ENCODE results near the gene RASGRP2. TPM values are rescaled to one million over a fixed set of nuclear protein-coding genes. Genes with fewer than 3 reads are reported as not detected.

Gene RASGRP2
- total RNA-seq, 1 experiment from 2014 or later, result 26.9 TPM

- no peak overlapping the region for H3K23ac ChIP-seq (ENCODE audit: insufficient read length, low read depth, low read length)
- Mint-ChIP-seq H3K27me3 (ENCODE audit: low read depth) (peaks cover 93% of the 10 kb centered on the region), H3K9me3 (no peaks in the 10 kb centered on the region; a peak in 2 of 5 replicates), H3K27ac (no peak overlapping the region; a peak in 1 of 7 replicates), H3K36me3 (ENCODE audit: insufficient read depth in 1 of 3, low read depth in 3 of 3) (no peaks in the 10 kb centered on the region), H3K4me3 (no peak overlapping the region; a peak in 1 of 5 replicates), H3K4me1 (peaks cover 5 to 54% of the 10 kb centered on the region in 2 experiments)
- no peak overlapping the region for H3K9ac ChIP-seq (ENCODE audit: extremely low read depth, insufficient read length, low read length)
- H2BK12ac ChIP-seq (ENCODE audit: insufficient read length, low read depth, low read length), result no peak overlapping the region
- H3K14ac ChIP-seq (ENCODE audit: insufficient read depth, low read length), result no peak overlapping the region
- H3K79me2 ChIP-seq (ENCODE audit: insufficient read depth, low read length), result no peaks in the 10 kb centered on the region
- H2BK120ac ChIP-seq (ENCODE audit: low read depth, low read length, poor library complexity, severe bottlenecking), result no peak overlapping the region
- H3T11ph ChIP-seq (ENCODE audit: low read length), result no peak overlapping the region
- no peak for TF ChIP-seq CTCF (conservative IDR thresholded peaks at IDR 0.05)
- no peak overlapping the region for H3K18ac ChIP-seq (ENCODE audit: insufficient read length, low read depth, low read length)
- H4K5ac ChIP-seq (ENCODE audit: insufficient read length, low read depth, low read length), result no peak overlapping the region
- no peak overlapping the region for H2AK5ac ChIP-seq (ENCODE audit: insufficient read length, low read length)
- no peak overlapping the region for H2BK20ac ChIP-seq (ENCODE audit: low read depth, low read length, poor library complexity, severe bottlenecking)
- H3K79me1 ChIP-seq (ENCODE audit: insufficient read depth, low read depth, low read length, poor library complexity, severe bottlenecking), result no peaks in the 10 kb centered on the region
- no peak overlapping the region for H3K27ac ChIP-seq (ENCODE audit: insufficient read length, low read depth, low read length)
- DNase-seq, result no peak
- H3K56ac ChIP-seq (ENCODE audit: insufficient read length, low read depth, low read length), result no peak overlapping the region
- H3K4ac ChIP-seq (ENCODE audit: low read depth, low read length), result no peak overlapping the region
- H3K4me1 ChIP-seq (ENCODE audit: insufficient read depth, low read length), result no peaks in the 10 kb centered on the region
- H3K23me2 ChIP-seq (ENCODE audit: insufficient read length, low read depth, low read length, poor library complexity, severe bottlenecking), result peaks cover 2% of the 10 kb centered on the region
- peaks cover 3% of the 10 kb centered on the region for H4K20me1 ChIP-seq (ENCODE audit: control insufficient read depth, insufficient read depth, insufficient read length)
- no peak overlapping the region for H4K8ac ChIP-seq (replicated peaks; ENCODE audit: insufficient read length, low read depth, low read length)
- H3K27me3 ChIP-seq (ENCODE audit: insufficient read depth, low read length), result peaks cover 11% of the 10 kb centered on the region; the same call in 1 of the 2 replicates
- no peak overlapping the region for H4K91ac ChIP-seq (ENCODE audit: insufficient read length, low read depth, low read length)
- H2BK15ac ChIP-seq (ENCODE audit: low read depth, low read length), result no peak overlapping the region
- no peak overlapping the region for H3K4me2 ChIP-seq (ENCODE audit: insufficient read depth, insufficient read length, low read length)
- WGBS (ENCODE audit: extremely low coverage, insufficient read length, low lambda C conversion rate), result no CpG with 5 or more reads among the region's 15 CpGs
- H2BK5ac ChIP-seq (ENCODE audit: insufficient read length, low read length), result no peak overlapping the region
- no peaks in the 10 kb centered on the region for H3K9me3 ChIP-seq (ENCODE audit: control insufficient read depth, low read depth, low read length)
- H2AFZ ChIP-seq (ENCODE audit: low read length), result no peak overlapping the region
Measured at GRCh38 chr11:64718084-64718779, 25.7 kb downstream of the RASGRP2 start.
